Psoas muscle (tissue), 8 donors: ENCODE results near the gene BANP. TPM values are rescaled to one million over a fixed set of nuclear protein-coding genes. Genes with fewer than 3 reads are reported as not detected.
"Not testable (repeated sequence)": the region's sequence is repeated elsewhere in the genome, so short reads cannot be mapped to it uniquely, and the experiment has no call there.

Source experiments
- ATAC-seq, 4 donors: fragments of 200-7000 bp; cut with Tn5 transposase; one replicate each; pipeline ENCODE4 v1.9.1; 2020; ENCODE audit warnings: moderate library complexity in 3 of 4, mild to moderate bottlenecking in 2 of 4
- DNase-seq, 2 donors: peaks; one replicate each; pipeline ENCODE4 v3.0.0-alpha.2; 2020
- H3K27ac ChIP-seq: fragments of 200-600 bp; one replicate; pipeline ENCODE4 v1.8.0; 2022
- H3K27me3 ChIP-seq, 3 donors: fragments of 200-600 bp in 1 of 3; one replicate each; pipeline versions ENCODE4 v1.6.1 to v1.8.0; 2013 to 2022; ENCODE audit warnings: low read length in 2 of 3, mild to moderate bottlenecking in 2 of 3, moderate library complexity in 1 of 3; ENCODE audit not compliant: insufficient read depth in 3 of 3
- H3K36me3 ChIP-seq, 2 donors: fragments of 200-600 bp in 1 of 2; one replicate each; pipeline versions ENCODE4 v1.6.1 to v1.8.0; 2013 to 2022; ENCODE audit warnings: low read depth in 1 of 2, mild to moderate bottlenecking in 1 of 2, moderate library complexity in 1 of 2; ENCODE audit not compliant: insufficient read depth in 1 of 2
- H3K4me1 ChIP-seq: fragments of 200-600 bp; one replicate; pipeline ENCODE4 v1.8.0; 2022
- H3K4me3 ChIP-seq: fragments of 200-600 bp; one replicate; pipeline ENCODE4 v1.8.0; 2022; ENCODE audit warnings: mild to moderate bottlenecking
- H3K9me3 ChIP-seq: fragments of 200-600 bp; one replicate; pipeline ENCODE4 v1.8.0; 2022
- WGBS, 3 donors: extraction: QIAGEN DNeasy Blood & Tissue Kit; methylation state at CpG; one replicate each; pipeline versions ENCODE4 v1.1.6 to v1.1.7; 2013; 5-methylcytosine and 5-hydroxymethylcytosine counted together
- intact Hi-C, 2 donors: fragments of 100-400 bp; cut with DNase I; formaldehyde crosslinking; loops; one replicate each; pipeline versions ENCODE4 v1.11.0 to v1.14.2; 2022
- polyA plus RNA-seq, 3 donors: library from polyadenylated mRNA; stranded (reverse); fragments of 200-250 nt; gene quantifications; one replicate each; pipeline ENCODE4 v1.2.3, GENCODE V29; 2013
- total RNA-seq, 4 donors: library from RNA; stranded (reverse); fragmentation: NEBNext Ultra II Directional in 2 of 4; extraction: Animal tissue kit (Norgen Biotek cat#: 25700) in 2 of 4; gene quantifications; one replicate each; pipeline versions ENCODE4 v1.2.1 to v1.2.4, GENCODE V29; 2021 to 2023
- TF ChIP-seq, protein P1 (sequence below): fragments of 200-600 bp; IDR thresholded peaks from one replicate; pipeline ENCODE4 v1.8.0; 2022; ENCODE audit warnings: antibody characterized with exemption
- donor health status: healthy with polysubstance abuse.
- donor health status: DM: no; HTN: no; CAD: no; lungs with moderate emphysema.
- donor health status: Bipolar disorder and iron deficiency.
- donor health status: healthy.
- donor health status: DM: yes; HTN: yes; CAD: no.
- donor health status: DM: no; HTN: no; CAD: no.
- donor health status: DM: no; HTN: no; CAD: no.
- donor health status: DM: yes; HTN: yes; CAD: no.

BANP gene
- total and polyA plus RNA-seq, 7 donors, result 7.7 to 15.3 (median 14.2) TPM

GRCh38 chr16:88092791-88093555 is 141.7 kb downstream of the BANP start:
- H3K4me3 ChIP-seq, intact Hi-C loops, H3K4me1 ChIP-seq, H3K9me3 ChIP-seq, H3K27ac ChIP-seq, ATAC-seq, H3K36me3 ChIP-seq, DNase-seq: not testable (repeated sequence)
- peaks cover 0 to 17% (median 6%) of the 10 kb centered on the region in 3 donors for H3K27me3 ChIP-seq
- WGBS, 3 donors, result 75 to 83% (median 79%) methylated on average over 15 to 32 of the region's 34 CpGs

- H3K4me3 ChIP-seq, ATAC-seq, intact Hi-C loops, H3K27ac ChIP-seq, H3K36me3 ChIP-seq, DNase-seq, H3K9me3 ChIP-seq, H3K4me1 ChIP-seq: not testable (repeated sequence)
- peaks cover 0 to 25% (median 11%) of the 10 kb centered on the region in 3 donors for H3K27me3 ChIP-seq
- 20 to 31% (median 26%) methylated on average over 19 to 22 of the region's 25 CpGs for WGBS, 3 donors
Observed at GRCh38 chr16:88093556-88094252, 142.5 kb downstream of the BANP start.

GRCh38 chr16:88094253-88094575 is 143.0 kb downstream of the BANP start:
- WGBS, 3 donors, result 34 to 63% (median 39%) methylated on average over 10 to 17 of the region's 17 CpGs
- ATAC-seq, intact Hi-C loops, H3K27ac ChIP-seq, H3K4me3 ChIP-seq, H3K36me3 ChIP-seq, H3K4me1 ChIP-seq, DNase-seq, H3K9me3 ChIP-seq: not testable (repeated sequence)
- peaks cover 0 to 30% (median 13%) of the 10 kb centered on the region in 3 donors for H3K27me3 ChIP-seq

DNA sequence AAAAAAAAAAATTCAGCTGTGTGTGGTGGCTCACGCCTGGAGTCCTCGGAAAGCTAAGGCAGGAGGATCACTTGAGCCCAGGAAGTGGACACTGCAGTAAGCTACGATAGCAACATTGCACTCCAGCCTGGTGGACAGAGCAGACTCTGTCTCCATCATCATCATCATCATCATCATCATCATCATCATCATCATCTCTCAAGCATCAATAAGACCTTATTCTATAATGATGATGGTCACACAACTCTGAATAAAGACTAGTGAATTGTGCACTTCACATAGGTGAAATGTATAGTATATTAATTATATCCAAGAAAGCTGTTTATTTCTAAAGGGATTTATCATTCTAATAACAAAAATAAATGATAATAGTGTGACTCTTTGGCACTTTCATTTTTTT is 143.7 kb downstream of the BANP start:
- DNase-seq, H3K4me3 ChIP-seq, ATAC-seq, H3K27ac ChIP-seq, H3K36me3 ChIP-seq, H3K4me1 ChIP-seq, intact Hi-C loops, H3K9me3 ChIP-seq: not testable (repeated sequence)
- WGBS, 3 donors, result 91 to 99% (median 97%) methylated on average over 3 of the region's 3 CpGs
- peaks cover 0 to 34% (median 9%) of the 10 kb centered on the region in 3 donors for H3K27me3 ChIP-seq

- peaks cover 0 to 46% (median 11%) of the 10 kb centered on the region in 3 donors for H3K27me3 ChIP-seq
- intact Hi-C loops, H3K36me3 ChIP-seq, H3K4me3 ChIP-seq, ATAC-seq, H3K4me1 ChIP-seq, DNase-seq, H3K9me3 ChIP-seq, H3K27ac ChIP-seq: not testable (repeated sequence)
- 85 to 86% (median 85%) methylated on average over 2 of the region's 2 CpGs for WGBS, 3 donors
Observed at GRCh38 chr16:88096659-88097058, 145.4 kb downstream of the BANP start.

GRCh38 chr16:88098731-88099562 is 147.7 kb downstream of the BANP start:
- intact Hi-C loops, DNase-seq, H3K4me1 ChIP-seq, H3K4me3 ChIP-seq, H3K36me3 ChIP-seq, H3K27ac ChIP-seq, ATAC-seq, H3K9me3 ChIP-seq: not testable (repeated sequence)
- H3K27me3 ChIP-seq, result peaks cover 0 to 56% (median 17%) of the 10 kb centered on the region in 3 donors
- 56 to 71% (median 58%) methylated on average over 24 to 25 of the region's 25 CpGs for WGBS, 3 donors

- H3K36me3 ChIP-seq, result no peaks in the 10 kb centered on the region
- TF ChIP-seq, protein P1, sequence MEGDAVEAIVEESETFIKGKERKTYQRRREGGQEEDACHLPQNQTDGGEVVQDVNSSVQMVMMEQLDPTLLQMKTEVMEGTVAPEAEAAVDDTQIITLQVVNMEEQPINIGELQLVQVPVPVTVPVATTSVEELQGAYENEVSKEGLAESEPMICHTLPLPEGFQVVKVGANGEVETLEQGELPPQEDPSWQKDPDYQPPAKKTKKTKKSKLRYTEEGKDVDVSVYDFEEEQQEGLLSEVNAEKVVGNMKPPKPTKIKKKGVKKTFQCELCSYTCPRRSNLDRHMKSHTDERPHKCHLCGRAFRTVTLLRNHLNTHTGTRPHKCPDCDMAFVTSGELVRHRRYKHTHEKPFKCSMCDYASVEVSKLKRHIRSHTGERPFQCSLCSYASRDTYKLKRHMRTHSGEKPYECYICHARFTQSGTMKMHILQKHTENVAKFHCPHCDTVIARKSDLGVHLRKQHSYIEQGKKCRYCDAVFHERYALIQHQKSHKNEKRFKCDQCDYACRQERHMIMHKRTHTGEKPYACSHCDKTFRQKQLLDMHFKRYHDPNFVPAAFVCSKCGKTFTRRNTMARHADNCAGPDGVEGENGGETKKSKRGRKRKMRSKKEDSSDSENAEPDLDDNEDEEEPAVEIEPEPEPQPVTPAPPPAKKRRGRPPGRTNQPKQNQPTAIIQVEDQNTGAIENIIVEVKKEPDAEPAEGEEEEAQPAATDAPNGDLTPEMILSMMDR, result no peak
- no peaks in the 10 kb centered on the region for H3K4me1 ChIP-seq
- no peak for DNase-seq
- H3K27ac ChIP-seq, result no peak overlapping the region
- peaks cover 0 to 59% (median 17%) of the 10 kb centered on the region in 3 donors for H3K27me3 ChIP-seq
- intact Hi-C loops, result no loop called here
- H3K4me3 ChIP-seq, result no peak overlapping the region
- no peak for ATAC-seq
- H3K9me3 ChIP-seq, result no peaks in the 10 kb centered on the region
- WGBS, 3 donors, result 46 to 67% (median 55%) methylated on average over 17 of the region's 17 CpGs
Observed at GRCh38 chr16:88099563-88099890, 148.3 kb downstream of the BANP start.

DNA sequence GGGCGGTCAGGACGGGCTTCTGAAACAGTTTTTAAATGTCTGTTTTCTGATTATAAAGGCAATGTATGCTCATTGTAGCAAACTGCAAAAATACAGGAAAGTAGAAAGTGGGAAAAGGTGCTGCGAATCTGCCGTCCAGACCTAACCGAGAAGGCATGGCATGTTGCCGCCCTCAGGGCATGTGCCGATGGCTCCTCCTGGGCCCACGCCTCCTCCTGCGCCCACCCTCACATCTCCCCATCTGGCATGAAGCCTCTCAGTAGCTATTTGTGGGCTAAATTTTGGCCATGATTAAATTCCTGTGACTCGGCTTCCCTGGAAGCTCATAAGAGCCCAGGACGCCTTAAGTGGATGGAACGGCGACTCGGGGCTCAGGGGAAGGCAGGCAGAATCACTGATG is 148.7 kb downstream of the BANP start:
- 59 to 69% (median 66%) methylated on average over 13 to 14 of the region's 14 CpGs for WGBS, 3 donors
- H3K27me3 ChIP-seq, result peaks cover 0 to 59% (median 17%) of the 10 kb centered on the region in 3 donors
- H3K9me3 ChIP-seq, DNase-seq, ATAC-seq, H3K27ac ChIP-seq, H3K4me1 ChIP-seq, H3K4me3 ChIP-seq, H3K36me3 ChIP-seq, intact Hi-C loops: not testable (repeated sequence)

DNA sequence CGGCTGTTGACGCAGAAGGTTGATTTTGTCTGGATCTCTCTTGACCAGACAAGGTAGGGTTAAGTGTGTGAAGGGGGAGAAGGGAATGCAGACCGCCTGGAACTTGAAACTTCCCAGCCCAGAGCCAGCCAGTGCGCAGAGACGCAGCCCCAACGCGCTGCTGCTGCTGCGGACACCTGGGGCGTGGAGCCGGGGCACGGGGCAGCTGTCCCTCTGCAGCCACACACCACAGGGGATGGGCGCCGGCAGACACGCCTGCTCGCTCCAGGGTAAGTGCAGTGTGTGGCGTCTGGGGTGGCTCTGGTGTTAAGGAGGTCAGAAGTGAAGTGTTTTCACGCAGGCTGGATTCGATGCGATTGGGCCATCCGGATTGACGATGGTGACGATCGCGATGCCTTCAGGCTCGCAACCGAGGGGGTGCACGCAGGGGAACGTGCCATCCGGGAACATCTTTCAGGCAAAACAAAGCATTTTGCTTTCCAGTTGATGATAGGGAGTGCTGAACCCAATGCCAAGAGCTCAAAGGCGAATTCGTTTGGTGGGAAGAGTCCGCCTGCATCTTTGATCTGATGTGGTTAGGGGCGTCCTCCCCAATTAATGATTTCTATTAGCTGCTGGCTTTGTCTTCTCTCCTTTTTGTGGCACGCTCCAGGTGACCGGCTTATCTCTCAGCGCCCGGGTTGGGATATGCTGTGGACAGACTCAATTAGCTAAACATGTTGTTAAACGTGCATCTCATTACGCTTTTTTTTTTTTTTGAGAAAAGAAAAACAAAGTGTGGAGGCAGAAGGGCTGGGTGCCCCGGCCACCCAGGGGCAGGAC is 149.8 kb downstream of the BANP start:
- ATAC-seq, H3K9me3 ChIP-seq, H3K4me1 ChIP-seq, H3K36me3 ChIP-seq, intact Hi-C loops, H3K4me3 ChIP-seq, H3K27ac ChIP-seq: not testable (repeated sequence)
- peaks cover 0 to 55% (median 15%) of the 10 kb centered on the region in 3 donors for H3K27me3 ChIP-seq
- 14 to 17% (median 16%) methylated on average over 37 to 40 of the region's 40 CpGs for WGBS, 3 donors
- peak in 1 of 2 donors; percentile 45 for DNase-seq
